BJ (cell line): ENCODE measurements around the gene PPP1R14C. TPM values are rescaled to one million over a fixed set of nuclear protein-coding genes. Genes with fewer than 3 reads are reported as not detected.

Experiments
- CTCF ChIA-PET: fragments of 350-600 bp; formaldehyde crosslinking; extraction: SDS; loops from one replicate; lab custom pipeline; 2021; ENCODE audit warnings: antibody characterized with exemption, inconsistent platforms; lab: Yijun Ruan, JAX
- POLR2A ChIA-PET: fragments of 300-600 bp; sonication (Branson Sonifier 250); formaldehyde crosslinking; extraction: SDS; loops from one replicate; lab custom pipeline; 2021; ENCODE audit warnings: antibody characterized with exemption; lab: Charles Lee
- DNase-seq: peaks from one replicate; pipeline ENCODE4 v3.0.0-alpha.2; 2011; ENCODE audit warnings: low read depth
- H3K27me3 ChIP-seq: 2 replicates; pipeline ENCODE4 v1.6.0; 2011; ENCODE audit warnings: low read length; ENCODE audit not compliant: control insufficient read depth, insufficient read depth
- H3K36me3 ChIP-seq: 2 replicates; pipeline ENCODE4 v1.5.1; 2011; ENCODE audit warnings: low read length; ENCODE audit not compliant: control insufficient read depth, insufficient read depth
- H3K4me3 ChIP-seq: 2 replicates; pipeline ENCODE4 v1.5.1; 2011; ENCODE audit warnings: low read depth, mild to moderate bottlenecking, control low read depth, low read length
- CTCF ChIP-seq: IDR thresholded peaks from 2 replicates; pipeline ENCODE4 v1.5.1; 2011; ENCODE audit warnings: low read depth, mild to moderate bottlenecking, control low read depth, inconsistent platforms, low read length, moderate library complexity; ENCODE audit not compliant: insufficient read depth
- polyA plus RNA-seq: library from polyadenylated mRNA; depleted of rRNA; stranded (reverse); fragments of >200 nt; gene quantifications from 2 replicates; pipeline ENCODE4 v1.2.3, GENCODE V29; 2011

Gene PPP1R14C
- polyA plus RNA-seq, 1 experiment = 0.05 TPM

- H3K4me3 ChIP-seq = no peak overlapping the region
- H3K36me3 ChIP-seq = no peaks in the 10 kb centered on the region
- CTCF ChIA-PET = no interaction called here
- DNase-seq = no peak
- no peak for TF ChIP-seq CTCF
- H3K27me3 ChIP-seq = no peaks in the 10 kb centered on the region
- POLR2A ChIA-PET = no interaction called here
These were observed 105.0 kb downstream of the PPP1R14C start for GRCh38 chr6:150247803-150248202.

- CTCF ChIA-PET = no interaction called here
- Histone ChIP-seq H3K4me3 (no peak overlapping the region), H3K27me3 (no peaks in the 10 kb centered on the region), H3K36me3 (no peaks in the 10 kb centered on the region)
- TF ChIP-seq CTCF = no peak
- DNase-seq = no peak
- POLR2A ChIA-PET = no interaction called here
These were observed 105.5 kb downstream of the PPP1R14C start for GRCh38 chr6:150248300-150248699.

GRCh38 chr6:150249261-150249660, 106.4 kb downstream of the PPP1R14C start:
- no peaks in the 10 kb centered on the region; the same call in 1 of the 2 replicates for H3K27me3 ChIP-seq
- DNase-seq = peak; percentile 68
- TF ChIP-seq CTCF = no peak
- no peak overlapping the region for H3K4me3 ChIP-seq
- CTCF ChIA-PET = interaction anchor here (1.3 kb wide), 1 partner anchor 18 kb away, joined by 3 read pairs; no protein-coding TSS in a partner anchor
- POLR2A ChIA-PET = no interaction called here
- no peaks in the 10 kb centered on the region for H3K36me3 ChIP-seq

GRCh38 chr6:150250826-150251225, 108.0 kb downstream of the PPP1R14C start:
- Histone ChIP-seq H3K27me3 (no peaks in the 10 kb centered on the region; the same call in 1 of the 2 replicates), H3K4me3 (no peak overlapping the region), H3K36me3 (no peaks in the 10 kb centered on the region)
- ChIA-PET POLR2A (no interaction called here), CTCF (interaction anchor here (0.7 to 1.3 kb wide), 2 partner anchors 17 to 170 kb away, joined by 3 read pairs; no protein-coding TSS in a partner anchor)
- DNase-seq = peak; percentile 42
- no peak for TF ChIP-seq CTCF

- no peak for DNase-seq
- Histone ChIP-seq H3K4me3 (no peak overlapping the region), H3K27me3 (no peaks in the 10 kb centered on the region; the same call in 1 of the 2 replicates), H3K36me3 (no peaks in the 10 kb centered on the region)
- CTCF ChIA-PET = interaction anchor here (1.0 kb wide), 1 partner anchor 8 kb away, joined by 3 read pairs; no protein-coding TSS in a partner anchor
- POLR2A ChIA-PET = no interaction called here
- no peak for TF ChIP-seq CTCF
These were observed 108.8 kb downstream of the PPP1R14C start for GRCh38 chr6:150251566-150252186.
